GM12874 (cell line): ENCODE results near the gene ZNF436.

Experiments used
- TF ChIP-seq, protein P1 (sequence below): IDR thresholded peaks from 2 replicates; pipeline ENCODE4 v1.5.1; 2011; ENCODE audit warnings: low read depth, mild to moderate bottlenecking, control low read depth, low read length, moderate library complexity; ENCODE audit not compliant: insufficient read depth

Gene ZNF436

DNA sequence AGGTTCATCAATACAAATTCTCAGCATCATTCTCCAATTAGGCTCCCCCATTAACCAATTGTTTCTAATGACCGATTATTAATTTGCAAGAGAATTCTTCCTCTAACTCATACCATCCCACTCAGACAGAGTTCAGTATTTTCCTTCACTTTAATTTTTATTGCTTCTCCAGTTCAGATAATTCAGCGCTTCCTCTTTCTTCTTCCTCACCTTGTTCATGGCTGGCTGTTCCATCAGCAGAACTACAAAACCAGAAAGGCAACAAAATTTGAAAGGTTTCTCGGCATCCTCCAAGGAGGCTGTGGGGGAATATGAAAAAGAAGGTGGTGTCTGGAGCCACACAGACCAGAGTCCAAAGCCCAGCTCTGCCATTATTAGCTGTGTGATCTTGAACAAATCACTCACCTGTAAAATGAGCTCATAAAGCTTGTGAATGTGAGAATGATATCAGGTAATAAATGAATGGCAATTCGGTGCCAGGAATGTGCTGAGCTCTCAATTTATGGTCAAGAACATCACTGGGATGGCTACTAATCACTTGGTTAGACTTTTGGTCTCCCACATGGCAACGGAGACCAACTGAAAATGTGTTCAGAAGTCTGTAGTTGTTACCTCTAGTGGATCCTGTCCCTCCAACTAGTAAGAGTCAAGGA is 11.7 kb upstream of the ZNF436 start:
- TF ChIP-seq, protein P1, sequence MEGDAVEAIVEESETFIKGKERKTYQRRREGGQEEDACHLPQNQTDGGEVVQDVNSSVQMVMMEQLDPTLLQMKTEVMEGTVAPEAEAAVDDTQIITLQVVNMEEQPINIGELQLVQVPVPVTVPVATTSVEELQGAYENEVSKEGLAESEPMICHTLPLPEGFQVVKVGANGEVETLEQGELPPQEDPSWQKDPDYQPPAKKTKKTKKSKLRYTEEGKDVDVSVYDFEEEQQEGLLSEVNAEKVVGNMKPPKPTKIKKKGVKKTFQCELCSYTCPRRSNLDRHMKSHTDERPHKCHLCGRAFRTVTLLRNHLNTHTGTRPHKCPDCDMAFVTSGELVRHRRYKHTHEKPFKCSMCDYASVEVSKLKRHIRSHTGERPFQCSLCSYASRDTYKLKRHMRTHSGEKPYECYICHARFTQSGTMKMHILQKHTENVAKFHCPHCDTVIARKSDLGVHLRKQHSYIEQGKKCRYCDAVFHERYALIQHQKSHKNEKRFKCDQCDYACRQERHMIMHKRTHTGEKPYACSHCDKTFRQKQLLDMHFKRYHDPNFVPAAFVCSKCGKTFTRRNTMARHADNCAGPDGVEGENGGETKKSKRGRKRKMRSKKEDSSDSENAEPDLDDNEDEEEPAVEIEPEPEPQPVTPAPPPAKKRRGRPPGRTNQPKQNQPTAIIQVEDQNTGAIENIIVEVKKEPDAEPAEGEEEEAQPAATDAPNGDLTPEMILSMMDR: no peak

DNA sequence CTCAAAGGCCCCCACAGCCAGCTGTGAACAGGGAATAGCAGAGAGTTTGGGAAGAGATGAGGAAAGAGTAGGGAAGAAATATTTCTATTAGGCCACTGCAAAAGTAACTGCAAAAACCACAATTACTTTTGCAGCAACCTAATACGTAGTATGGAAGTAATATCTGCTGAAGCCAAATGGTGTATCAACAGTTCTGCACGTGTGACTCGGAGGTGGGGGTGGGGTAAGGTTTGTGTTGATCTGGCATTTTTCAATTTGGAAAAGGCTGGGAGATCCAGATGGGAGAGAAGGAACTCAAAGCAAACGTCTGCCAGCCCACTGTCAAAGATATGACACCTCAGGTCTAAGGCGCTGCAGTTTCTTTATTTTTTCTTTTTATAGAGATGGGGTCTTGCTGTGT is 11.1 kb upstream of the ZNF436 start:
- TF ChIP-seq, protein P1: no peak

DNA sequence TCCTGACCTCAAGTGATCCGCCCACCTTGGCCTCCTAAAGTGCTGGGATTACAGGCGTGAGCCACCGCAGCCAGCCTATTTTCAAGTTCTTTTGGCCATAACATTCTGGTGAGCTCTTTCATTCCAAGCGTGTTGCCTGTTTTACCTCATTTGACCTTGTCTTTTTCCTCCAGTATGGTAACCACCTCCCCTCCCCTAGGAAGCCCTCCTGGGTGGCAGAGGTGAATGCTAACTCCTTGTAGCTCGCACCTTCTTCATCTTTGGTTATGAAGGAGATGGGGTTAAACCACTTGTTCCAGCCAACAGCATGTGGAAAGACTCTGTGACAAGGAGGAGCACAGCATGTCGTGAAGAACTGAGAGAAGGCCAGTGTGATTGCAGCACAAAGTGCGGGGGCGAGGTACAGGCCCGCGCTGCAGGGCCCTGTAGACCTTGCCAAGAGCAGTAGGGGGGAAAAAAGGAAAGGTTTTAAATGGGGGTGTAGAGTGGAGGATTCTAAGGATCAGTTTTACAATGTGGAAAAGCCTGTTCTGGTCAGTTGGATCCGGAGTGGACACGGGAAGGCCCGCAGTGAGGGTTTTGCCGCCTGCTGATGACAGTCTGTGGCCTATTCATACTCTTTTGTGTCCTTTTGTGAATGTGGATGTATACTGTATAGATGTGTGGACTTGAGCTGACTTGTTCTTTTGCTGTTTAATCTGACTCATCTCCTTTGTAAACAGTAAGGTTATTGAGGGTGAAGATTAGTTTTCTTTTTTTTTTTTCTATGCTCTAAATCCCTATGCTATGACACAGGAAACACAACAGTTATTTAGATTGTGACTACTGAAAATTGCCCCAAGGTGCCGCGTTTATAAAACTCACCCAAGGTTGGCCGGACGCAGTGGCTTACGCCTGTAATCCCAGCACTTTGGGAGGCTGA is 7.5 kb upstream of the ZNF436 start:
- TF ChIP-seq, protein P1: no peak

DNA sequence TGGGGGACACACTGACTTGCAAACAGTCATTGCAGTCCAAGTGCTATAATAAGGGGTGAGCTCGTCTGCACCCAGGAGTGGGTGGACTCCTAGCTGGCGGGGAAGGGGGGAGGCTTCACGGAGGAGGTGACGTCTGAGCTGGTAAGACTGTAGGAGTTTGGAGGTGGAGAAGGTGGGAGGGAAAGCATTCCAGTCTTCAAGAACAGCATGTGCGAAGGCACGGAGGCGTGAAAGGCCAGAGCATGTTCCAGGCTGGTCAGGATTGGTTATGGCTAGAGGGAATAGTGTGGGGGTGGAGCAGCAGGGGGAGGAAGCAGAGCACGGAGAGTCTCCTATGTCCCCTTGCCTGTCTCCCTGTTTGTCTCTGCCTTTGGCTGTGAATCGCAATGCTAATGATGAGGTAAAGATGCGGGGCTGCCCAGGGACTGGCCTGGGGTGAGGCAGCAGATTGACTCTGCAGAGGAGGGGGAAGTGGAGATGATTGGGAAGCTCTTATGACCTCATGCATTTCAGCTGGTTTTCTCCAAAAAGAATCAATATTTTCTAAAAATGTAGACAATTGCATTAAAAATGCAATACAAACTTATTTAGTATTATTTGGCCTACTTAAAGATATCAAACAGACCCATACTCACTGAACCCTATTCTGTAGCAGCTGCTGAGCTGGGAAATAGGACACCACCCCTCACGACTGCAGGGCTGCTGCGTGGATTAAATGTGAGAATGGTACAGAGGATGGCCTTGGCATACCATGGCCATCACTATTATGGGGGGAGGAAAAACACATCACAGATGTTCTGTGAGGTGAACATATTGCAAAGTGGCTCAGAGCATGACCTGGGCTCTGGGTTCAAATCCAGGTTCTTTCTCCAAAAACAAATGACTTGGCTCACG is 2.6 kb upstream of the ZNF436 start:
- TF ChIP-seq, protein P1: no peak

DNA sequence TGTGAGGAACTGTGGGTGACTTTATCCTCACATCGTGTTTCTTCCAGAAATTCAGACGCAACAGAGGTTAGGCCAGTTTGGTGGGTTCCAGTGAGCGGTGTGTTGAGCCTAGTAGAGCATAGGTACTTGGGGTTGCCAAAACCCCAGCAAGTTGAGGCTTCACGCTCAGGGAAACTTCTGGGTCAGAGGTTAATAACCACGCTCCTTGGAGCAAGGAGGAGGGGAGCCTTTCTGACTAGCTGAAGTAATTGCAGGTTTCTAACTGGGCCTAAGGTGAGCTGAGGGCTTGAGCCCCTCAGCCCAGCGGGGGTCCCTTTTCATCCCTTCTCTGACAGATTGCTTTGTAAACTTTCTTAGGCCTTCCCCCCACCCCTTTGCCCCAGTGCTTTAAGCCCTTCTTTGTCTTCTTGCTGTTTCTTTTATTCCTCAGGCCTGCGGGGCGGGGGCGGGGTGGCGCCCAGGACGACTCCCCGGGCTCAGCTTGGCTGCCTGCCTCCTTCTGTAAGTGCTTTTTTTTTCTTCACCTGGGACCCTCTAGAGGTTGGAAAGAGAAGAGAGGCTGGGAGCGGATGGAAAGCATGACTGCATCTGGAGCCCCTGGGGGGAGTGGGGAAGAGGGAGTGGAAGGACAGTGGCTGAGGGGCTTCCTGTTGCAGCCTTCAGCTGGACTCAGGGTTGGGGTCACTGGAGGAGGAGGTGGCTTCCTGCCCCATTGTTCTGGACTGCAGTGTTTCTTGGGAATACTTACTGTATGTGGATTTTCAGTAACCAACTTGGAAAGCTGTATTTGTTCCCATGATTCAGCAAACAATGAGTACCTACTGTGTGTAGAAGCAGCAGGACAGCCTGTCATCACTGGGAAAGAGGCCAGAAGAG is 1.3 kb upstream of the ZNF436 start:
- TF ChIP-seq, protein P1: no peak

DNA sequence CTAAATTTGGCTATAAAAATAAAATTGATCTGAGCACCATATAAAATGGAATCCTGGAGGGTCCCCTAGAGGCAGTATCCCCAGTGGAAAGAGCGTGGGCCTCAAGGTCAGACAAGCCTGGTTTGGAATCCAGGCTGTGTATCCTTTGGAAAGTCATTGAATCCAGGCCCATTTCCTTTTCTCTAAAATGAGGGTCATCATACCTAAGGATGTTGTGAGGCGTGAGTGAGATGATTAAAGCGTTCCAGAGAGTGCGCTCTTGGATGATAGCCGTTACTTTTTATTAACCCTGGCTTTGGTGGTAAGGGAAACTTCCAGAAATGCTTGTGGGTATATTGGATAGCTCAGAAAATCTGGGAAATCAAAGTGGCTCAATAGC is 683 bp upstream of the ZNF436 start:
- TF ChIP-seq, protein P1: no peak
